Brain microvascular endothelial cell (primary cell): Measurements from ENCODE around the gene MRPL43.

Experiments
- DNase-seq: peaks from one replicate; pipeline ENCODE4 v3.0.0-alpha.2; 2020
- H3K27ac ChIP-seq: fragments of 250-450 bp; sonication (Bioruptor Pico); 2 replicates; pipeline ENCODE4 v1.5.1; 2020; ENCODE audit warnings: mild to moderate bottlenecking, moderate library complexity
- H3K27me3 ChIP-seq: fragments of 250-450 bp; sonication (Bioruptor Pico); replicated peaks from 2 replicates; pipeline ENCODE4 v1.5.1; 2020; ENCODE audit warnings: mild to moderate bottlenecking
- H3K36me3 ChIP-seq: fragments of 250-450 bp; sonication (Bioruptor Pico); replicated peaks from 2 replicates; pipeline ENCODE4 v1.5.1; 2020; ENCODE audit warnings: mild to moderate bottlenecking
- H3K4me3 ChIP-seq: 2 replicates; pipeline ENCODE4 v1.5.1; 2011; ENCODE audit warnings: low read depth, mild to moderate bottlenecking, control low read depth, low read length, moderate library complexity
- in situ Hi-C: cut with HindIII; loops from 2 replicates; pipeline ENCODE4 v1.10.0; 2017; ENCODE audit warnings: low sequenced_read_pairs, low pct_ligation_motif_present
- TF ChIP-seq, protein P1 (sequence below): IDR thresholded peaks from 2 replicates; pipeline ENCODE4 v1.5.1; 2011; ENCODE audit warnings: low read depth, mild to moderate bottlenecking, moderate library complexity, low read length, control low read depth, inconsistent platforms; ENCODE audit errors: missing control alignments

MRPL43 gene

DNA sequence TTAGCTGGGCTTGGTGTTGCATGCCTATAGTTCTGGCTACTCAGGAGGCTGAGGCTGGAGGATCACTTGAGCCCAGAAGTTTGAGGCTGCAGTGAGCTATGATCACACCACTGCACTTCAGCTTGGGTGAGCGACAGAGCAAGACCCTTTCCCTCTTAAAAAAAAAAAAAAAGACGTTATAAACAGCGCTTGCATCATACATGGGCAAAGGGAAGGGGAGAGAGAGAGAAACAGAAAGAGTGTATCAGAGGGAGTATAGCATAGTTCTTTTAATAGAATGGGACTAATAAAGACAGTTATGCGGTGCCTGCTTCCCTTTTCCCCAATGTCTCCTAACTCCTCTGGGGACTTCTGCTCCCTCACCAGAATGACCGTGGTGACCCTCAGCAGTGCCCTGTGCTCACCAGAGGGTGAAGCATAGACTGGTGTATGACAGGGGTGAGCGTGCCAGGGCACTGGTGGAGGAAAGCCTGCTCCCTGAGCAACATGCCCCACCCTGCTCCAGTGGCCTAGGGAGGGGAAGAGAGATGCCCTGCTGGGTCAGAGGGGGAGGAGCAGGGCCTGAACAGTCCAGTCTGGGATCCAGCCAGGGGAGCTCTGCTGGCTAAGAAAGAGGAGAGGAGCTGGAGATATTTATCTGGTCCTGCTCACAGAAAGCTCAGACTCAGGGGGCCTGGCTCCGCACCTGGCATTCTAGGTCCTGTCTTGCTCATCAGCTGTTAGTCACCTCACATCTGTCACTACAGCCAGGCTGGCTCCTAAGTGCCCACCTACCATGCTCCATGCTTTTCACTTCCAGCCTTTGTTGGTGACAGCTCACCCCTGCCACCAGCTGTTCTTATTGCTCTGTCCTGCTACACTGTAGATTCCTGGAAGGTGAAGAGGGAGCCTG is 41.4 kb upstream of the MRPL43 start:
- in situ Hi-C loops = no loop called here
- TF ChIP-seq, protein P1, sequence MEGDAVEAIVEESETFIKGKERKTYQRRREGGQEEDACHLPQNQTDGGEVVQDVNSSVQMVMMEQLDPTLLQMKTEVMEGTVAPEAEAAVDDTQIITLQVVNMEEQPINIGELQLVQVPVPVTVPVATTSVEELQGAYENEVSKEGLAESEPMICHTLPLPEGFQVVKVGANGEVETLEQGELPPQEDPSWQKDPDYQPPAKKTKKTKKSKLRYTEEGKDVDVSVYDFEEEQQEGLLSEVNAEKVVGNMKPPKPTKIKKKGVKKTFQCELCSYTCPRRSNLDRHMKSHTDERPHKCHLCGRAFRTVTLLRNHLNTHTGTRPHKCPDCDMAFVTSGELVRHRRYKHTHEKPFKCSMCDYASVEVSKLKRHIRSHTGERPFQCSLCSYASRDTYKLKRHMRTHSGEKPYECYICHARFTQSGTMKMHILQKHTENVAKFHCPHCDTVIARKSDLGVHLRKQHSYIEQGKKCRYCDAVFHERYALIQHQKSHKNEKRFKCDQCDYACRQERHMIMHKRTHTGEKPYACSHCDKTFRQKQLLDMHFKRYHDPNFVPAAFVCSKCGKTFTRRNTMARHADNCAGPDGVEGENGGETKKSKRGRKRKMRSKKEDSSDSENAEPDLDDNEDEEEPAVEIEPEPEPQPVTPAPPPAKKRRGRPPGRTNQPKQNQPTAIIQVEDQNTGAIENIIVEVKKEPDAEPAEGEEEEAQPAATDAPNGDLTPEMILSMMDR = no peak
- no peak overlapping the region for H3K4me3 ChIP-seq
- H3K36me3 ChIP-seq = no peaks in the 10 kb centered on the region
- no peak overlapping the region for H3K27ac ChIP-seq
- DNase-seq = no peak
- no peaks in the 10 kb centered on the region for H3K27me3 ChIP-seq

DNA sequence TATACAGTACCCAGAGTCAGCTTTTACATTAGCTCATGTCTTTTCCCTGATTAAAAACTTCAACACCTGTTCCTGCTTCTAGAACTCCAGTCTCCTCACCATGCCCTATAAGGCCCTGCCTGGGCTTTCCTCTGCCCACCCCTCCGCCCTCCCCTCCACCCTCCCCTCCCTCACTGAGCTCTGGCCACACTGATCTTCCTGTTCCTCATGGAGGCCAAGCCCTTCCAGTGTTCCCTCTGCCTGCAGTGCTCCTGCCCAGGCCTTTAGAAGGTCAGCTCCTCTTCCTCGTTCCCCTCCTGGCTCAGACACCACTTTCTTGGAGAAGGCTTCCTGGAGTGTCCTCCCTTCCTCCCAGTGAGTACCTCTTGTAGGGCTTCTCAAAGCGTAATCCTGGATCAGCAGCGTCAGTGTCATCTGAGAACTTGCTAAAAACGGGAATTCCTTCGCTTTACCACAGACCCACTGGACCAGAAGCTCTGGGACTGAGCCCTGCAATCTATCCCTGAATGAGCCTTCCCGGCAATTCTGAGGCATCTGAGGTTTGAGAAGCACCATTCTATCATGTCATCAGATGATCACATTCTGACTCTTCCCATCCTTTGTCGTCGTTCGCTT is 39.9 kb upstream of the MRPL43 start:
- in situ Hi-C loops = no loop called here

DNA sequence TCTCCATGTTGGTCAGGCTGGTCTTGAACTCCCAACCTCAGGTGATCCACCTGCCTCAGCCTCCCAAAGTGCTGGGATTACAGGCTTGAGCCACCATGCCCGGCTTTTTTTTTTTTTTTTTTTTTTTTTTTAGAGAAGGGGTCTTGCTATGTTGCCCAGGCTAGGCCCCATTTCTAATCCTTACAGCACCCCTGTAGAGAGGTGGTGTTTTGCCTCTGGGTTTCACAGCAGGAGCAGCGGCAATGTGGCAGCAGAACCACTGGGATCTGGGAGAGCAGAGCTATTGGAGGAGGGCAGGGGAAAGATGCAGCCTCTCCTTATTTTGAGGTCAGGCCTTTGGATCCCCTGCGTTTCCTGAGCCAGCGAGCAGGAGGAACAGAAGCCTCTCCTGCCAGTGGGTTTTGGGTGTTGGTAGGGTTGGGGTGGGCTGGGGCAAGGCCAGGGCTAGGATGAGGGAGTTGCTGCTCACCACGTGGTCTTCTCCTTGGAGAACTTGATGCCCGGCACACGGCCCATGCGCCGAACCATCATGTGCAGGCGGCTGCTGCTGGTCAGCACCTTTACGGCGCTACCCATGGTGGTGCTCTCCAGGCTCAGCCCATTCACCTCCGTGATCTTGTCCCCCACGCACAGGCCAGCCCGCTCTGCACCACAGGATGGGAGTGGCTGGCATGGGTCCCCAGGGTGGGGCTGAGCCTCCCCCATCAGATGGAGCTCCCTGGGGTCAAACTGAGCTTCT is 35.8 kb upstream of the MRPL43 start:
- H3K27ac ChIP-seq = no peak overlapping the region
- no peak overlapping the region for H3K4me3 ChIP-seq
- no peak for DNase-seq
- TF ChIP-seq, protein P1 = no peak
- H3K36me3 ChIP-seq = no peaks in the 10 kb centered on the region
- in situ Hi-C loops = no loop called here
- H3K27me3 ChIP-seq = no peaks in the 10 kb centered on the region

More for the DNA sequence above, 39.9 kb upstream of the MRPL43 start:
- Histone ChIP-seq H3K4me3 (no peak overlapping the region), H3K36me3 (no peaks in the 10 kb centered on the region), H3K27me3 (no peaks in the 10 kb centered on the region), H3K27ac (no peak overlapping the region)
- TF ChIP-seq, protein P1 = no peak
- DNase-seq = no peak

DNA sequence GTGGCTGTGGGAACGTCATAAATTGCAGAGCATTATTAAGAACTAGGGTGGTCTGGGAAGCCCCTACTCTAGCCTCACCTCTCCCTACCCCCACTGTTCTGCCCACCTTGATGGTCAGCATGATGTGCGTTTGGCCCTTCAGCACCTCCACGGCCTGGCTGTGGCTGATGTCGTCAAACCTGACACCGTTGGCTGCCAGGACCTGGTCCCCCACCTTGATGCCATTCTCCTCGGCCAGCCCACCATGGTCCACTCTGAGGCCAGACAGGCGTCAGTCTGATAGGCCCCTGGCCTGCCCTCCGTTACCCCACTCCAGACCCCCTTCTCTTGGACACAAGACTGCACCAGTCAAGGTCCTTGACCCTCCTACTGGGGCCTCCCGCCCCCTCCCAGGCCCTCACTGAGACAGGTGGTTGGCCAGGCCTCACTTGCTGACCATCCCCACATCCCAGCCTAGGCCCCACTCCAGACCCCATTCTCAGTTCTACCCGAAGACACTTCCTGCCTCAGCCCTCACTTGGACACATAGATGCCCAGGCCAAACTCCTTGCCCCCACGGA is 34.5 kb upstream of the MRPL43 start:
- TF ChIP-seq, protein P1 = no peak
- no peak for DNase-seq
- in situ Hi-C loops = no loop called here

DNA sequence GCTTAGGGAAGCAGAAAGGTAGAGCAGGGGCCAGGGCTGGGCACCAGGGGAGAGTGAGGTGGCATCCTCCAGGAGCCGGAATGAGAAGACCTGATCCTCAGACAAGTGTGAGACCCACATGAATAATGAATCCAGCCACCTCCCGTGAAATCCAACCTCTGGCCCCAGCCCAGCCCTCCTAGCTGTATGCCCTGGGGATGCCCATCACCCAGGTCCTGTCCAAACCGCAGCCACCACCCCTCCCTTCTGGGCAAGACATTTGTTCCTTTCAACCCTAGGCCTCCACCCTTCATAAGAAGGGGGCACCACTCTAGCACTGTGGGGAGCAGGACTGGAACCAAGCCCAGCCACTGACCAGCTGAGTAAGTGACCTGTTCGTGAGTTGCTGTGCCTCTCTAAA is 33.9 kb upstream of the MRPL43 start:
- Histone ChIP-seq H3K4me3 (no peak overlapping the region), H3K36me3 (no peaks in the 10 kb centered on the region), H3K27me3 (no peaks in the 10 kb centered on the region), H3K27ac (no peak overlapping the region)
- TF ChIP-seq, protein P1 = no peak
- in situ Hi-C loops = no loop called here
- DNase-seq = no peak

More for the DNA sequence above, 34.5 kb upstream of the MRPL43 start:
- Histone ChIP-seq H3K27me3 (no peaks in the 10 kb centered on the region), H3K4me3 (no peak overlapping the region), H3K27ac (no peak overlapping the region), H3K36me3 (no peaks in the 10 kb centered on the region)
